ENCODE measurements around the gene CALD1.

Gene CALD1

DNA sequence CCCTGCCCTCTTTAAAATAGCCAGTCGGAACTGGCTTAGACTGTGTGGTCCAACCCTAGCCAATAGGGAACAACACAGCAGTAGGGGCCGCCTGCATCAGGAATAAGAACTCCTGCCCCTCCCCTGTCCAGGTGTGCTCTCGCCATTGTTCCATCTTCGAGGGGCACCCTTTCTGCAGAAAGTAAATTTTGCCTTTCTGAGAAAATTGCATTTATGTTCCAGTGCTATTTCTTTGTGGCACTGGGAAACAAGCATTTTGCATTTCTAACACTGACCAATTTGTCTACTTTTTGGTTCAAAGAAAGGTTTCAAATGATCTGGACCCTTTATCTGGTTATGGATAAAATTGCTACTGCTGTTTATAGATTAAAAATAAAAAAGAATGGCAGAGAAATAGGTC, 116.6 kb downstream of the CALD1 start:
- DNase-seq (ENCODE audit: low read depth), result no peak

DNA sequence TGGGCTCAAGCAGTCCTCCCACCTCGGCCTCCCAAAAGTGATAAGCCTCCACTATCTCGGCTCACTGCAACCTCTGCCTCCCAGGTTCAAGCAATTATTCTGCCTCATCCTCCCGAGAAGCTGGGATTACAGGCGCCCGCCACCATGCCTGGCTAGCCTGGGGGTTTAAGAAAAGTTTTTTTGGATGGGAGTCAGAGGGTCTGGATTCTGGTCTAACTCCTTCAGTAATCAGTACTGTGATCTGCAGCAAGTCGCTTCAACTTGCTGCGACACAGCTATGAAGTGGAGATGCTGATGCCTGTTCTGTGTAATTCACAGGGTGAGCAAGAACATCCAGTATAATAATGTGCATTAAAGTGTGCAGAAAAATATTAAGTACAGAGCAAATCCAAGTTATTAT, 118.5 kb downstream of the CALD1 start:
- no peak for DNase-seq (ENCODE audit: low read depth)

DNA sequence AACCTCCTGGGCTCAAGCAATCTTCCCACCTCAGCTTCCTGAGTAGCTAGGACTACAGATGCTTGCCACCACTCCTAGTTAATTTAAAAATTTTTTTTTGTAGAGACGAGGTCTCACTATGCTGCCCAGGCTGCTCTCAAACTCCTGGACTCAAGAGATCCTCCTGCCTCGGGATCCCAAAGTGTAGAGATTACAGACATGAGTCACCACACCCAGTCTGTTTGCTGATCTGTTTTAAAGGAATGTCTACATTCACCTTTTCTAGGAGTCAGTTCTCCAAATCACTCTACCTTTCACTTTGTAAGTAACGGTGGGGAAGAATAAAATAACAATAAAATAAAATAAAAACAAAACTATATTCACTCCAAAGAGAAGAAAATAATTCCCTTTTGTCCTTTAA, 120.3 kb downstream of the CALD1 start:
- no peak for DNase-seq (ENCODE audit: low read depth)

DNA sequence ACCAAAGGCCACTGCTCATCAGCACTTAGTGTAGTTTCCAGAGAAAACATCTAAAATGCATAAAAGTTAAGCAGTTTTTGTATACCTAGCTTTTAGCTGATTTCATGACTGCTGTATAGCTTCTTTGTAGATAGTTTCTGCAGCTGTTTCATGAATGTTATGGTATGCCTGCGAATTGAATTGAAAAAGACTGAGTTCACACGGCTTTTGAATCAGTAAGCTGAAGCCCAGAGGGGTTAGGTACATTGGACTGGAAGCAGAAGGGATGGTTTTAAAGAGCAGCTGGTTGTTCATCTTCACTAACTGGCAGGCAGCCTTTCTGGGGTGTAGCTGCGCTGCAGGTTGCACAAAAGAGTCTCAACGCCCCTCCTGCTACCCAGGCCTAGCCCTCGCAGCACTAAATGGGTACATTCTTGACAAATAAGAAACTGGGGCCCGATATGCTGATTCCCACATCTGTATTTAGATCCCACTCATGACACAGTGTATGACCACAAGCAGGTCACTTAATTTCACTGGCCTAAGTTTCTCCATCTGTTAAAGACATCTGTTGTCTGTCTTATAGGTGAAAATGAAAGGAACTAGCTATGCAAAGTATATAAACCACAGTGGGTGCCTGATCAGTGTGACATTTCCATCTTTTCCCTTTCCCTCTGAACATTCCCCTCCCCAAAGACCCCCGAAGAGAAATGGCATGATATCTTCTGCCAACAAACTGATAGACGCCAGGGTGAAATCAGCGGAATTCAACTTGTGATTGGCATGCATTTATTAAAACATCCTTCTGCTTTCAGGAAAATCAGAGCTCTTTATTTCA, 120.9 kb downstream of the CALD1 start:
- no peak for DNase-seq (ENCODE audit: low read depth)

DNA sequence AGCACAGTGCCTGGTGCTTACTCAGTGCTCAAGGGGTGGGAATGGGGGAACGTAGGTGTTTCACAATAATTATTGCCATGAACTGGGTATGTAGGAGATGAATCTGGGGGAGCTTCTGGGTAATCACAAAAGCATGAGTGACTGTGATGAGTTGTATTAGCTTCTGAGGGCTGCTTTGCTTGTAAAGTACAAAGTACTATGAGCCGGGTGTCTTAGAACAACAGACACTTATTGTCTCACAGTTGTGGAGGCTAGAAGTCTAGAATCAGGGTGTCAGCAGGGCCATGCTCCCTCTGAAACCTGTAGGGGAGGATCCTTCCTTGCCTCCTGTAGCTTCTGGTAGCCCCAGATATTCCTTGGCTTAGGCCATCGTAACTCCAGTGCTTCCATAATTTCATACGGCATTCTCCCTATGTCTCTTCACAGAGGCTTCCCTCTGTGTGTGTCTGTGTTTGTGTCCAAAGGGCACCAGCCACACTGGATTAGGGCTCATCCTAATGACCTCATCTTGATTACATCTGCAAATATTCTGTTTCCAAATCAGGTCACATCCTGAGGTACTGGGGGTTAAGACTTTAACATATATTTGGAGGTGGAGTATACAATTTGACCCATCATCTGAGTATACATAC, 122.1 kb downstream of the CALD1 start:
- DNase-seq (ENCODE audit: low read depth), result no peak

DNA sequence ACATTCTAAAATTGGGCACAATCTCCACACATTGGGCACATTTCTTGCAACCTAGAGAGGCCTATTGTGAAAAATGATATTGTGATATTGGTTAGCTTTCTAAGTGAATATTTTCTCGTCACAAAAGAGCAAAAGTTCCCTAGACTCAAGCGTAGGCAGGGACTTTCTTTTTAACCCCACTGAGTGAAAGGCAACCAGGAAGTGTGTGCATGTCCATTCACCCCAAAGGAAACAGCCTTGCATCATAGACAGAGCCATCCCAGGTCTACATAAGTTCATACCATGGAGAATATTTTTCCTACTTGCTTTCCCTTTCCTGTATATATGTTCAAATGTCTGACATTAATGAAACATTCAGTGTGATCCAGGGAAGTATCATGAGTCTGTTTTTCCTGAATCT, 122.6 kb downstream of the CALD1 start:
- no peak for DNase-seq (ENCODE audit: low read depth)

DNA sequence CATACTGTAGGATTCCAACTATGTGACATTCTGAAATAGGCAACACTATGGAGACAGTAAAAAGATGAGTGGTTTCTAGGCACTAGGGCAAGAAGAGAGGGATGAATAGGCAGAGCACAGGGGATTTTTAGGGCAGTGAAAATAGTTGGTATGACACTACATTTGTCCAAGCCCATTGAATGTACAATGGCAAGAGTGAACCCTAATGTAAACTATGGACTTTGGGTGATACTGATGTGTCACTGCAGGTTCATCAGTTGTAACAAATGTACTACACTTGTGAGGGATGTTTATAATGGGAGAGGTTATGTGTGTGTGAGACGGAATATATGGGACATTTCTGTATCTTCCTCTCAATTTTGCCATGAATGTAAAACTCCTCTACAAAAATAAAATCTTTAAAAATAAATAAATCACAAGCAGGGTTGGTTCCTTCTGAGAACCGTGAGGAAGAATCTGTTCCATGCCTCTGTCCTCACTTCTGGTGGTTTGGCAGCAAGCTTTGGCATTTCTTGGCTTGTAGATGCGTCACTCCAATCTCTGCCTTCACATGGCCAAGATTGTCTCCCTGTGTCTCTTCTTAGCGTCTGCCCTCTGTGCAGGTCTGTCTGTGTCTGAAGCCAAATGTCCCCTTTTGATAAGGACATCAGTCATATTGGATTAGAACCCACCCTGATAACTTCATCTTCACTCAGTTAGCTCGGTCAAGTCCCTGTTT, 123.8 kb downstream of the CALD1 start:
- DNase-seq (ENCODE audit: low read depth), result no peak

DNA sequence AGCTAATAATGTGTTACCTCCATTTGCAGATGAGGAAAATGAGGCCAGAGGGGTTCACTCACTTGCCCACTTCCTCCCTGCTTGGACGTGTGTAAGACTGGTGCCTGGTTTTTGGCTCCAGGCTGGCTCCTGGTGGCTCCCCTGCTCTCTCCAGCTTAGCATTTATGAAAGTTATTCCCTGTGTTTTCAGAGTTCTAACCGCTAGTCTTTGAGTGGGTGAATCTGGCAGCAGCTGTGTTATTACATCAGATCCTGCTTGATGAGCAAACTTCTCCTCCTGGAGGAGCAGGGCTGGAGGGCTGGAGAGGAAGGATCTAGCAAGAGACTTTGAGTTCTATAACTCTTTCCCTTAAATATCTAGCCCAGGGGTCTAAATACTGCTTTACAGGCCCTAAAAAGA, 125.9 kb downstream of the CALD1 start:
- DNase-seq (ENCODE audit: low read depth), result no peak

DNA sequence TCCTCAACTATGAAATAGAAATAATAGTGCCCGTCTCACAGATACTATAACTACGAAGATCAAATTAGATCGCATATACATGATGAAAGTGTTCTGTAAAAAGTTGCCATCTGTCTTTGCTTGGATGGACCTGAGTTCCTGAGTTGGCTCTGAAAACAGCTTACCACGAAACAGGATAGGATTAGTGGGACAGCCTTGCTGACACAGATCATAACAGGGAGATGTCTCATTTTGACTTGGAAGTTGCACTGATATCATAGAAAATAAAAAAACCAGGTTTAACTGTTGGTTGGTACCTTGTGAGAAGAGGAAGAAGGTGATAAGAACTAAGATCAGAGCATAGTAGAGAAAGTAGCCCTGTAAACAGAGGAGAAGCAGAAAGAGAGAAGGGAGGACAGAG, 127.6 kb downstream of the CALD1 start:
- no peak for DNase-seq (ENCODE audit: low read depth)

DNA sequence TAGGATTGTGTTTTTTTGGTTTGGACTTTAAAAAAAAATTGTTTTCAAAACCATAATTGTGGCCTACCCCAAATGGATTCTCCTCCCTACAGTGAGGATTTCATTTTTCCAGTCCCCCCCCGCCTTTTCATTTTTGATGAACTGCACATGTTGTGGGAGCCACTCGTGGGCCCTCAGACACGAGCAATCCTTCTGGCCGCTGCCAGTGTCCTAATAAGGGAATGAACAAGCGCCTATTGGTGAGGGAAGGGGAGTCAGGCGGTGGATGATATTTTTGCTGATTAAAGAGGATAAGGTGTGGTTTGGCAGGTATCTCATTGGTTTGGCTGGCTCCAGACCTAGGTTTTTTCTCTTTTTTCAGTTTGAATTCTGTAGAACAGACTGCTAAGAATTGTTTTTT, 128.2 kb downstream of the CALD1 start:
- no peak for DNase-seq (ENCODE audit: low read depth)

DNA sequence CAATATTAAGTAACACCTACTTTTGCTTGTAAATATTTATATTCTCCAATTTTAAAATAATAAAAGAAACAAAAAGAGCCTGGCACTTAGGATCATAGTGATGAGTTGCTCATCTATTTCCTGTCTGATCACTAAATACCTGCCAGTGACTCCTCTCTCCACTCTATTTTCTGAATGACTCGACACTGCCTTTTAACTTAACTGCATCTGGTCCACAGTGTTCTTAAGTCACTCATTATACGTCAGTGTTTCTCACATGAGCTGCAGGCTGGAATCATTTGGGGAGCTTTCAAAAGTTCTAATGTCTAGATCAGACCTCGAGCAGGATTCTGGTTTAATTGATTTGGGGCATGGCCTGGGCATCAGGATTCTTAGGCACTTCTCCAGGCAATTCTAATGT, 128.9 kb downstream of the CALD1 start:
- DNase-seq (ENCODE audit: low read depth), result no peak

DNA sequence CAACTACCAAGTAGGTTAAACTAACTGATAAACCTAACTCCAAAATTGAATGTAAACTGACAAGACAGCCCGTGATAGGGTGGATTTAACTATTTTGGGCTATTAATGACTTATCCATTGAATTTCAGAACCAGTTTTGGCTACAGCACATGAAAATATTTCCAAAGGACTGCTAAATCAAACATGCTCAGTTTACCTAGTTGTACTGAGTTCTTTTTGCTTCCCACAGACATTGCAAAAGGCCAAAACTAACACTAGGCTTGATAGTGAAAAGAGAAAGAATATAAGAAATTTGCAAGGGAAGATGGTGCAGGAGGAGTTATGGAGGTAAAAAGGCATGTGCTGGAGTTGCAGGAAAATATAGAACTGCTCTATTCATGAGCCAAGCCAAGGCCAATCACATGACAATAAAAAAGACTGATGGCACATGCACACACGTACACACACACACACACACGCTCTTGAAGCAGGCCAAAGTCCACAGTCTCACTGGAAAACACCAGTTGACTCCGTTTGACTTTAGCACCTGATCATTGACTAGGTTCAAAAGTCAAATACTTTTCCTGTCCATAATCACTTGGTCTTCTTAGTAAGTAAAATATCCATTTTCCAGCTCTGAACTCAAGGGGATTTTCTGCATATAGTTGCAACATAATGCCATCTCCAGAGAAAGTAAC, 130.9 kb downstream of the CALD1 start:
- DNase-seq (ENCODE audit: low read depth), result no peak

DNA sequence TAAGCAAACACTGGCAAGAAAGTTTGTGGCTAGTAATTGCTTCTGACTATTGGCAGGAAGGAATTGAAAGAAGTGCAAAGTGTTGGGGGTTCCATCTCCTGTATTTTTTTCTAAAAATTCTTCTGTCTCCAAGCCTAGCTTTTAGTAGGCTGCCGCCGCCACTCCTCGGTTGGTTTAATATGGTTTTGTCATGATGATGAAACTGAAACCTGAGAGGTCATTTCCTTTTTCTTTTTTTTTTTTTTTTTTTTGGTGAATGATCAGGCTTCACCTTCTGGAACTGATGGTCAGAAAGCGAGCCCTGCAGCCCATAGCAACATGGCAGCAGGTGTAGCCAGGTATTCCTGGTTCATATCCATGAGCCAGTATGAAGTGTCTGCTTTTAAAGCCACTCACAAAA, 131.5 kb downstream of the CALD1 start:
- DNase-seq (ENCODE audit: low read depth), result no peak

DNA sequence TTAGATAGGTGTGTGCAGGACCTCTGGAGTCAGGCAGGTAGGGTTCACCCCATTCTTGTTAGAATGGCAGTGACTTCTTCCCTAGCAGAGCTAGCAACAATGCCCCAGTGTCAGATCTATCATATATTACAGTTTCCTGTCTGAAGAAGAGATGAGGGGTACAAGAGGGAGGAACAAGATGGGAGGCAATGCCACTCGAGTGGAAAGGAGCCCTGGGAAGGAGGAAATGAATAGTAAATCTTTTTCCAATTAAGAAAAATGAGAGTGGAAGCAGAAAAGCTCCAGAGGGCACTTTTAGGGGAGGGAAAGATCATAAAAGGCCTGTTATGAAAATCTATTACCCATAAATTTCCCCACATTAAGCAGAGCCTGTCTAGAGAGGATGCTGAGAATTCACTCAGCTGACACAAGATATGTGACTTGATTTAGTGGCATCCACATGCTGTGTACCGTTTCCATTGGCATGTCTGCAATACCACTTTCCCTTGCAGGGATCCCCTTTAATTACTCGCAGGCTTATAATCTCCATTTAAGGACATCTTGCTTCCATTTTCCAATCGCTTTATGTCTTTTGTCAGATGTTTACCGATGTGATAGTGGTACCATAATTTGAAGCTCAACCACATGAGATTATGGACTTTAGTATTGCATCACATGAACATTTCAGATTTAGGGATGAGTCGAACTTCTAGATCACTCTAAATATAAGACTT, 136.9 kb downstream of the CALD1 start:
- no peak for DNase-seq (ENCODE audit: low read depth)

DNA sequence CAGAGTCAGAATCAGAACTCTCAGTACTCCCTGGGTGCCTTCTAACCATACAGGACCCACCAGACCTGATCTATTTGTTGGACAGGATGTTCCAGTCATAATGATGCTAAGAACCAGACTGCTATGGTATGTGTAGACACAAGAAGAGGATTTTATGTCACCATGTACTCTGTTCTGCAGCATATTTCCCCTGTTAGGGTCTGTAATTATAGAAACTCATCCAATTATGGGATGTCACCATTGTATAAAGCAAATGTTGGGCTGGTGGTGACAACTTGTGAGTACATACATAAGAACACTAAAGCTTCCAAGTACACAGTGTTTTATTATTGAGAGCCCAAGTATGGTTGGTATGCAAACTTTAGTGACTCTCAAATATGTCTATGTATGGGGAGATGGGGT, 139.8 kb downstream of the CALD1 start:
- DNase-seq (ENCODE audit: low read depth), result no peak

DNA sequence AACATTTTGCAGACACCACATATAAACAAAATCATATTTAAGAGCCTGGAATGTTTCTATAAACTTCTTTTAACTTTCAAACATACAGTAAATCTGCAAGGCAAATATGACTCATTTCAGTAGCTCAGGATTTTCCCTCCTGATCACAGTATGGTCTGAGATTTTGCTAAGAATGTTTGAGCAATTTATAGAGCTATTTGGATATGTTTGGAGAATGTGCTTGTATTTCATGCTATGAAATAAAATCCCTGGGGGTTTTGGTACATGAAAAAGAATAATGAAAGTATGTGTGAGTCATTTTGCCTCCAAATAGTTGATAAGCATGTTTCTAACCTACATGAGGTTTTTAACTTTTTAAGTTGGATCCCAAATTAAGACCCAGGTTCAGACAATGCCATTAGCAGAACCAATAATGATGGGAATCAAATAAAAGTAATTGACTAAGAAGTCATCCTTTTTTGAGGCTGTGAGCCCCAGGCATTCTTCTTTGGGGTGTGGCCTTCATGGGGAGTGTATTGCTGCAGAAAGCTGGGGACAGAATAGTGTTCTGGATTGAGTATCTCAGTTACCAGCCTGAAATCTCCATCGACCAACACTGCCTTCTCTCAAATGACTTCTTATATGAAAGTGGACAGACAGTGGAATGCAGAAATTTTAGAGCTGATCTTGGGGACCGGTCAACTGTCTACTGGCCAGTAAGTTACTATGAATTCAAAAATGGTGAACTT, 140.8 kb downstream of the CALD1 start:
- DNase-seq (ENCODE audit: low read depth), result no peak

DNA sequence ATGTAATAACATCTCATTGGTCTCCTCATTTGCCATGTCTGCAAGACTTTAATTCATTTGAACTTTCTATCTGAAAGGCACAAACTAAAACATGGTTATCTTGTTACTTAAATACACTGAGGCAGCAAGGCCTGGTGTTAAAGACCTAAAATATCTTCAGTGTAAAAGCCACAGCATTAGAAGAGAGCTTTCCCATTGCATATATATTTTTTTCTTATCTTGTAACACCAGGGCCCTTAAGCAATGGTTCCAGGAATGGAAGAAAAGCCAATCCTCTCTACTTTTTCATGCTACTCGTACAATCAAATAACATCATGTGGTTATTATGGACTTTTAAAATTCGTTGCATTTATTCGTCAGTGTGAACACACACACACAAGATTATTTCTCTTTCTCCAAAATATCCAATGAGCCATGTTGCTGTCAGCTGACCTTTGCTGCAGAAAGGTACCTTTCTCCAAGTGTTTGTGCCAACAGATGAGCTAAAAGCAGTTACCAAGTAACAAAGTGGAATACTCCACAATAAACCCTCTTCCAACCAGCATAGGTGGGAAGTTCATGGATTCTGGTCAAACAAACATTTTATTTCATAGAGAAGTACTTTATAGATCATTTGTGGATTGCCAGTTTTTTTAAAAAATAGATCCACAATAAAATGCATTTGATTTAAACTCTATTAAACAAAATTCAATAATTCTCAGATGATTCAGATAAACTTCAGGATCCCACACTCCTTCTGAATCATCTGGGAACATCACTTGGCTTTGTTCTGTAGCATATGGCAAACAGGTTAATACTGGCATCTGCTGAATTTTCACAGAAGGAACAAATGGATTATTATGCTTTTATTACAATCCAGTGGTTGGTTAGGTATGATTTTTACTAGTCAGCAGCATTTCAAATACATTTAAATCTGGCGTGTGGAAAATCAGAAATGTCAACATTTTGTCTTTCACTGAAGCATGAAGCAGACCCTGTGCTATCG, 143.6 kb downstream of the CALD1 start:
- DNase-seq (ENCODE audit: low read depth), result no peak

DNA sequence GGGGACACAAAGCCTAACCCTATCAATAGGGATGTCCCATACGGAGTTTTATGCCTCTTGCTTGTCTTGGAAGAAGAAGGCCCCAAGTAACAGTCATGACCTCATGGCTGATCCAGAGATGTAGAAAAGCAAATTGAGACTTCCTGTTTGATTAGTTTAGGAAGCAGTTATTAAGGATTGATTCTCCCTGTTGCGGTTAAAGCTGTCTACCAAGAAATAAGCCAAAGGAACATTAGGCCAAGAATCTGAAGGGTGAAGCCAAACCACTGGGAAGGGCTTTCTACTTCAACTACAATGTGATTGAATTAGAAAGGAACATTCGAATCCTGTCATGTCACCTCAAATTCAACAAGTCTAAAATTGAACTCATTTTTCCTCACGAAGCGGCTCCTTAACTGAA, 146.3 kb downstream of the CALD1 start:
- no peak for DNase-seq (ENCODE audit: low read depth)

DNA sequence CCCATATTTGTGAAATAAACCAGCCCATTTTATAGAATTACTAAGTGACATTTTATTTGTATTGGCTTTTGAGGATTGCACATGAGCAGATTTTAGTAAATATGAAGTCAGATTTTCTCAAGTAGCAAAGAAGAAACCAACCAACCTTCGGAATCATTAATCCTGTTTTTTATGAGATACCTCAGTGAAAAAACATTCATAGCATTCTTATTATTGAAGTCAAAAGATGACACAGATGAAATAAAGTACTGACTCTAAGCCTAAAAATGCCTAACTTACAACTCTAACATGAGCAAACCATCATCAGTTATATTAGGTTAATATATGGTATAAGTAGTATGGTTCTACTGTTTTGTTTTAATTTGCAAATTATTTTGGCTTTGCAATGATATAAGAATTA, 147.0 kb downstream of the CALD1 start:
- no peak for DNase-seq (ENCODE audit: low read depth)

DNA sequence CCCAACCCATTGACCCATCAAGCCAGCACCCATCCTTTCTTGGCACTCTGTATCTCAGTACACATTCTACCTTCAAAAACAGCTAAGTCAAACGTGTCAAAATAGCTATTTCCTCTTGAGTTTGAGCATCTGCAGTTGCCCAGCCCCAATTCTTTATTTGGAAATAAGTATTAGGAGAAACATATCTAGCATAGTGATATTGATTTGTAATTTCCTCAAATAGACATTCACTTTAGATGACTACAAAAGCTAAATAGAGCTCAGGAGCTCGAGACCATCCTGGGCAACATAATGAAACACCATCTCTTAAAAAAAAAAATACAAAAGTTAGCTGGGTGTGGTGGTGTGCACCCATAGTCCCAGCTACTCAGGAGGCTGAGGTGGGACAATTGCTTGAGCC, 147.6 kb downstream of the CALD1 start:
- no peak for DNase-seq (ENCODE audit: low read depth)
